NCI-H1092 (cell line): ENCODE data around the gene C10orf53.

ENCODE experiments used
- DNase-seq: peaks from one replicate; lab custom pipeline; 2025; lab: John Stamatoyannopoulos, UW

The C10orf53 gene

GRCh38 chr10:49737474-49738201 is 58.2 kb downstream of the C10orf53 start:
- DNase-seq: no peak

- no peak for DNase-seq
Observed at GRCh38 chr10:49738616-49739360, 59.3 kb downstream of the C10orf53 start.

- no peak for DNase-seq
Observed at GRCh38 chr10:49739426-49739825, 60.0 kb downstream of the C10orf53 start.

- DNase-seq: no peak
Observed at GRCh38 chr10:49740346-49741107, 61.1 kb downstream of the C10orf53 start.

GRCh38 chr10:49741108-49741995 is 61.9 kb downstream of the C10orf53 start:
- no peak for DNase-seq

- no peak for DNase-seq
Observed at GRCh38 chr10:49742683-49743463, 63.4 kb downstream of the C10orf53 start.

GRCh38 chr10:49743464-49744075 is 64.1 kb downstream of the C10orf53 start:
- no peak for DNase-seq

- no peak for DNase-seq
Observed at GRCh38 chr10:49744091-49744685, 64.7 kb downstream of the C10orf53 start.

- DNase-seq: no peak
Observed at GRCh38 chr10:49744924-49745605, 65.6 kb downstream of the C10orf53 start.

GRCh38 chr10:49745756-49746155 is 66.3 kb downstream of the C10orf53 start:
- DNase-seq: no peak

GRCh38 chr10:49746626-49747302 is 67.3 kb downstream of the C10orf53 start:
- no peak for DNase-seq
